ENCODE measurements around the gene CERS5.

DNA sequence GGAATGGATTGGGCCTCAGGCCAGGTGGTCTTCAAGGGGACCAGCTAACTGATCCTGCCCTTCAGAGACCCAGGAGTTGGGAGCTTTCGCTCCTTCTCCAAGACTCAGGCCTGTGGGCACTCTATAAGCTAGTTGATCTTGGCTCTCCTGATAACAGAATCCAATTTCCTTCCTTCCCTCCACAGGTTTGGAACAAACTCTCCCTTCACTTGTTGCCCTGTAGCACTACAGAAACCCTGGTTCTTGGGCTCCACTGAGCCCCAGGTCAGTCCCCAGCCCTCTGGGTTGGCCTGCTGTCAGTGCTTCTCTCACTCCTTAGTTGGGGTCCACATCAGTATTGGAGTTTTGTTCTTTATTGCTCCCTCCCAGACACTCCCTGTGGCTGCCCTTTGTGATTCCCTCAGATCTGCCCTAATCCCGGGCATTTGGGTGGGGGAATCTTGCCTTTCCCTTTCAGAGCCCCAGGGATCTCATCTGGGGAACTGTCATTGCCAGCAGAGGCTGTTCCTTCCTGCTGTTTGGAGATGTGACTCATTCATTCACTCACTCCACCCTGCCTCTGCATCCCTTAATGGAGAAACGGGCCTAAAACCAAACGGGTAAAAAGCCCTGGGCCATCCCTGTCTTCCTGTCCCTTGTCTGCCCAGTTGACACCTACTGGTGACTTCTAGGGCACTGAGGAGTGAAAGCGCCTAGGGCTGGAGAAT, 67.7 kb downstream of the CERS5 start:
- TF ChIP-seq TAF1 (IDR thresholded peaks at IDR 0.05; ENCODE audit: low read depth, low read length) (no peak), POLR2A (IDR thresholded peaks at IDR 0.05; ENCODE audit: low read depth, low read length) (no peak), SPI1 (IDR thresholded peaks at IDR 0.05; ENCODE audit: low read depth, low read length) (no peak), POLR2AphosphoS5 (IDR thresholded peaks at IDR 0.05; ENCODE audit: low read depth, low read length) (no peak), PAX5 (IDR thresholded peaks at IDR 0.05; ENCODE audit: insufficient read depth, low read length, severe bottlenecking) (no peak)

Measured in GM12891 (cell line).